Omental fat pad (tissue), 4 donors: ENCODE data around the gene SPIRE2. TPM values are rescaled to one million over a fixed set of nuclear protein-coding genes. Genes with fewer than 3 reads are reported as not detected.
"Not testable (repeated sequence)": the region's sequence is repeated elsewhere in the genome, so short reads cannot be mapped to it uniquely, and the experiment has no call there.

ENCODE experiments used
- ATAC-seq: fragments of 150-250 bp; one replicate; pipeline ENCODE4 v1.9.1; 2016; ENCODE audit warnings: mild to moderate bottlenecking, moderate library complexity; ENCODE audit not compliant: low FRiP score
- DNase-seq: peaks from one replicate; pipeline ENCODE4 v3.0.0-alpha.2; 2019; ENCODE audit warnings: low spot score
- total RNA-seq, 4 donors: library from RNA; depleted of rRNA; stranded (reverse); fragments of >200 nt; gene quantifications; one replicate each; pipeline ENCODE4 v1.1.0, GENCODE V29; 2016
- TF ChIP-seq, protein P1 (sequence below), 3 donors: fragments of 450-650 bp; IDR thresholded peaks; one replicate each; pipeline ENCODE4 v1.5.1; 2016 to 2017; ENCODE audit warnings: antibody characterized with exemption in 3 of 3, mild to moderate bottlenecking in 3 of 3, moderate library complexity in 2 of 3

The SPIRE2 gene
- total RNA-seq, 4 donors from 2014 or later: 2.4 to 4.8 (median 3.2) TPM

DNA sequence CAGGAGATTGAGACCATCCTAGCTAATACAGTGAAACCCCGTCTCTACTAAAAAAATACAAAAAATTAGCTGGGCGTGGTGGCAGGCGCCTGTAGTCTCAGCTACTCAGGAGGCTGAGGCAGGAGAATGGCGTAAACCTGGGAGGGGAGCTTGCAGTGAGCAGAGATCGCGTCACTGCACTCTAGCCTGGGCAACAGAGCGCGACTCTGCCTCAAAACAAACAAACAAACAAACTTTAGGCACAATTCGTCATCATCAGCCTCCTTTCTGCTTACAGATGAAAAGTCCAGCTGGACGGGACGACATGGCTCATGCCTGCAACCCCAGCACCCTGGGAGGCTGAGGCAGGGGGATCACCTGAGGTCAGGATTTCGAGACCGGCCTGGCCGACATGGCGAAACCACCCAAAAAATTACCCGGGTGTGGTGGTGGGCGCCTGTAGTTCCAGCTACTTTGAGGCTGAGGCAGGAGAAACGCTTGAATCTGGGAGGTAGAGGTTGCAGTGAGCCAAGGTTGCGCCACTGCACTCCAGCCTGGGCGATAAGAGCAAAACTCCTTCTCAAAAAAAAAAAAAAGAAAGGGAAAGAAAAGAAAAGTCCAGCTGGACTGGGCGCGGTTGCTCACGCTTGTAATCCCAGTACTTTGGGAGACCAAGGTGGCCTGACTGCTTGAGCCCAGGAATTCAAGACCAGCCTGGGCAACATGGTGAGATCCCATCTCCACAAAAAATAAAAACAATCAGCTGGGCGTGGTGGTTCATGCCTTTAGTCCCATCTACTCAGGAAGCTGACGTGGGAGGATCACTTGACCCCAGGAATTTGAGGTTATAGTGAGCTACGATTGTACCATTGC, 1.5 kb upstream of the SPIRE2 start:
- ATAC-seq (no peak), DNase-seq (no peak)
- TF ChIP-seq, protein P1, sequence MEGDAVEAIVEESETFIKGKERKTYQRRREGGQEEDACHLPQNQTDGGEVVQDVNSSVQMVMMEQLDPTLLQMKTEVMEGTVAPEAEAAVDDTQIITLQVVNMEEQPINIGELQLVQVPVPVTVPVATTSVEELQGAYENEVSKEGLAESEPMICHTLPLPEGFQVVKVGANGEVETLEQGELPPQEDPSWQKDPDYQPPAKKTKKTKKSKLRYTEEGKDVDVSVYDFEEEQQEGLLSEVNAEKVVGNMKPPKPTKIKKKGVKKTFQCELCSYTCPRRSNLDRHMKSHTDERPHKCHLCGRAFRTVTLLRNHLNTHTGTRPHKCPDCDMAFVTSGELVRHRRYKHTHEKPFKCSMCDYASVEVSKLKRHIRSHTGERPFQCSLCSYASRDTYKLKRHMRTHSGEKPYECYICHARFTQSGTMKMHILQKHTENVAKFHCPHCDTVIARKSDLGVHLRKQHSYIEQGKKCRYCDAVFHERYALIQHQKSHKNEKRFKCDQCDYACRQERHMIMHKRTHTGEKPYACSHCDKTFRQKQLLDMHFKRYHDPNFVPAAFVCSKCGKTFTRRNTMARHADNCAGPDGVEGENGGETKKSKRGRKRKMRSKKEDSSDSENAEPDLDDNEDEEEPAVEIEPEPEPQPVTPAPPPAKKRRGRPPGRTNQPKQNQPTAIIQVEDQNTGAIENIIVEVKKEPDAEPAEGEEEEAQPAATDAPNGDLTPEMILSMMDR (IDR thresholded peaks at IDR 0.05): no peak

DNA sequence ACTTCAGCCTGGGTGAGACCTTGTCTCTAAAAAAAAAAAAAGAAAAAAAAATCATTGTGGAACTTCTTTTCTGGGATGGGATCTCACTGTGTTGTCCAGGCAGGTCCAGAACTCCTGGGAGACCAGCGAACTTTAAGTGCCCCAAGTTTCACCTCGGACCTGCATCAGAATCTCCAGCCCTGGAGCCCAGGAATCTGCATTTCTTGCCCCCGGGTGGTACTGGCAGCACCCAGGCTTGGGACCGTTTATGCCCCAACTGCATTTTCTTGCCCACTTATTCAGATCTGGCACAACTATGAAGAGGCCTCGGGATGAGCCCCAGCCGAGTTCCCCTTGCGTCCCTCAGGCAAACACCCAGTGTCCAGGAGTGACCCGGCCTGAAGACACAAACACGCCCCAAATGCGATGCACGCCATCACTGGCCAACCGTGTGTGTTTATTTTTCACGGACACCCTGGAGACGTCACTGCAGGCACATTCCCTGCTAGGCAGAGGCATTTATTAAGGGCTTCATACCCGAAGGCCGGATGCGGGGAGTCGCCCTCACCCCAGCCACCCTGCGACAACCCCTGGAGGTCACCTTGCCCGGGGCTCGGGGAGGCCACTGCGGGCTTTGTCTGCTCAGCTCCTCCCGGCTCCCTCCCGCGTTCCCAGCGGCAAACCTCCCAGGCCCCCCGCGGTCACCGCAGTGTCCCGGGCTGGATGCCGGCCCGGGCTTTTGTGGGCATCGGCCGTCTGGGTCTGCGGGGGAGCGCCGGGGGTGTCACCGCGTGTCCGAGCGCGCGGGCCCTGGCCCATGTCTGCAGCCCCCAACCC, 684 bp upstream of the SPIRE2 start:
- TF ChIP-seq, protein P1 (IDR thresholded peaks at IDR 0.05): no peak
- ATAC-seq: peak; percentile 5
- DNase-seq: no peak

DNA sequence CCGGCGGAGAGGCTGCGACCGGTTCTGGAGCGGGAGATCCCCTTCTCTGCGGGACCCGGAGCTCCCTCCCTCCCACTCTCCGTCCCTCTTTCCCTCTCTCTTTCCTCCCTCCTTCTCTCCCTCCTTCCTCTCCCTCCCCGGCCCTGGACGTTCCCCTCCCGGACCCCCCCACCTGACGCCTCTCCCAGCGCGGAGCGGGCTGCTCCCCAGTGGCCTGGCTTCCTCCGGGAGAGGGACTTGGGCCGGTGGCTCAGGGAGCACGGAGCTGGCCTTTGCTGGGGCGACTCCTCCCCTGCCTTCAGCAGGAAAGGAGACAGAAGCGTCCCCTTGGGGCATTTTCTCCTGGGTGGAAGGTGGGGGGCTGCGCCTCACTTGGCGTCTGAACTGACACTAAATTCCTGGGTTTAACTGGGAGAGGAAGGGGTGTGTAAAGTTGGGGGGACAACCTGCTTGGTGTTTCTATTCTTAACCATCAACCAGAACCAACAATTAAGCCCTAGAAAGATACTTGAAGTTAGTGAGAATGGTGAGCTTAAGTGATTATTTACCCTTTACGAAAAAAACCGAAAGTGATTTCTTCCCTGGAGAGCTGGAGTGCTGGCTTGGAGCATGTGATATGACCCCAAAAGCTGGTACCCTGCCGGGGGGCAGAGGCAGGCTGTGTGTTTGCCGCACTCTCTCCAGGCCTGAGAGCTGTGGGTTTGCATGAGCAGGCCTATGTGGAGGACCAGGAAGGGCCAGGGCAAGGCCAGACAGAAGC, 775 bp downstream of the SPIRE2 start:
- TF ChIP-seq, protein P1 (IDR thresholded peaks at IDR 0.05): no peak
- DNase-seq (no peak), ATAC-seq (peak; percentile 15)

DNA sequence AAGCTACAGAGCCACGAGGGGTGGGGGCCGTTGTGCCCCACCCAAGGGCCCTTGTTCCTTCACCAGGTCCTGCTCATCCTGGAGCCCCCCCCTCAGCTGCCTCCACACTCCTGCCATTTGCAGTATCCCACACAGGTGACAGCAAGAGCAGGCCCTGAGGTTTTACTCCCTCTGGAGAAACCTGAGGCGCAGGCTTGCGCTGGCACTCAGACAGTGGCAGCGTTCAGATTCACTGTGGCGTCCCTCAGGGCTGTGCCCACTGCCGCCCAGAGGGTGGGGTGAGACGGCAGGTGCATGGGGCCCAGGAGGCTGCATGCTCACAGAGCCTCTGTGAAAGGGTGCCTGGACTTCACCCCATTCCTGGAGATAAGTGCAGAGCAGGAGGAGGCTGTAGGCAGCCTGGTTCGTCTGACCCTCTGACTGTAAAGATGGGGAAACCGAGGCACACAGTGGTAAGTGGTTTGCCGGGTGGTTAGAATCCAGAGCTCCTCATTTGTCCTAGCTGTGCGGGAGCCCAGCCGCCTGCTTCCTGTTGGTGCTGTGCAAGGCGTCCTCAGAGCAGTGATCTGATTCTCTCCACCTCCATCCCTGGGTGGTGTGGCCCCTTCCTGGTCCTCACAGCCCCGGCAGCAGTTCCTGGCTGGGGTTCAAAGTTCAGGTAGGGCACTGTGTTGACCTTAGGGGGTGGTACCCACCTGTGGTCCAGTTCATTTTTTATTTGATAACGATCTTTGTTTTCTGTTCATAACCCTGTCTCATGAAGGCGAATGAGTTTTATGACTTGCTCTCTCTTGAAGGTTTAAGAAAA, 1.6 kb downstream of the SPIRE2 start:
- DNase-seq (no peak), ATAC-seq (no peak)
- TF ChIP-seq, protein P1 (IDR thresholded peaks at IDR 0.05): no peak

DNA sequence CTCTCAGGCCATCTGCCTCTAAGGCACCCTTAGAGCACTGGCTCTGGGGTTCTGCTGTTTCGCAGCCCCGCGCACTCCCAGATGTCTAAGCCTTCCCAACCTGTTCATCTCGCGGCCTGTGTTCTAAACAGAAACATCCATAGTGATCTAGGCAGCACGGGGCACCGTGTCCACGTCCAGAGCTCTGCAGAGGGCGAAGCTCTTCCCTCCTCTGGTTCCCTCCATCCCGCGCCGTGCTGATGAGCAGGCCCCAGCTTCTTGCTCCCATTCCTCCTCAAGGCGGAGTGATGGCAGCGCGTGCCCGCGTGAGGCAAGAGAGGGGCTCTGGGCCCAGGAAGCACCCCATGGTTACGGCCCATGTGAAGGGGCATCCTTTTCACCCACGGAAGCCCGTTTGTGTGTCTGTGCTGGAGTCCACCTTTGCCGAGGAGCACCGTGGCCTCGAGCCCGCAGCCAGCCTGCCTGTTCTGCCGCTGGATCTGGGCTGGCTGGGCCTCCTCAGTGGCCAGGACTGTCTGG, 3.6 kb downstream of the SPIRE2 start:
- no peak for DNase-seq
- no peak for ATAC-seq
- TF ChIP-seq, protein P1 (IDR thresholded peaks at IDR 0.05): no peak

DNA sequence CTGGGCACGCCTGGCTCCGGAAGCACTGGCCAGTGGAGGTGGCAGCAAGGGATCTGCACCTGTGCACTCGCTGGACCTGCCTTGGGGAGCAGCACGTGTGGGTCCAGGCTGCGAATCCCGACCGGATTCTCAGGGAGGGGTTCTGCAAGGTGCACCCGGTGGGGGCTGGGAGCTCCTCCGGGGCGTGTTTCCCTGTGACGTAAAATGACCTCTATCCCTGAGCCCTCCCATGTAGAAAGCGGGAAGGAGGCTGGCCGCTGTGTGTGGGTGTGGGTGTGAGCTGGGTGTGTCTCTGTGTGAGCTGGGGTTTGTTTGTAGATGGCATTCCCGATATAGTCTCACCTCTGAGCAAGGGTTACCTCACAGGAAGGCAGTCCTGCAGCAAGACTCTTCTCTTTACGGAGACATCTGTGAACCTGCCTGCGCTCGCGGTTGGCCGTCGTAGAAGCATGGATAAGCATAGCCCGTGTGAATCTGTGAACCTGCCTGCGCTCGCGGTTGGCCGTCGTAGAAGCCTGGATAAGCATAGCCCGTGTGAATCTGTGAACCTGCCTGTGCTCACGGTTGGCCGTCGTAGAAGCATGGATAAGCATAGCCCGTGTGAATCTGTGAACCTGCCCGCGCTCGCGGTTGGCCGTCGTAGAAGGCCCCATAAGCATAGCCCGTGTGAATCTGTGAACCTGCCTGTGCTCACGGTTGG, 5.5 kb downstream of the SPIRE2 start:
- not testable (repeated sequence) for ATAC-seq, DNase-seq

DNA sequence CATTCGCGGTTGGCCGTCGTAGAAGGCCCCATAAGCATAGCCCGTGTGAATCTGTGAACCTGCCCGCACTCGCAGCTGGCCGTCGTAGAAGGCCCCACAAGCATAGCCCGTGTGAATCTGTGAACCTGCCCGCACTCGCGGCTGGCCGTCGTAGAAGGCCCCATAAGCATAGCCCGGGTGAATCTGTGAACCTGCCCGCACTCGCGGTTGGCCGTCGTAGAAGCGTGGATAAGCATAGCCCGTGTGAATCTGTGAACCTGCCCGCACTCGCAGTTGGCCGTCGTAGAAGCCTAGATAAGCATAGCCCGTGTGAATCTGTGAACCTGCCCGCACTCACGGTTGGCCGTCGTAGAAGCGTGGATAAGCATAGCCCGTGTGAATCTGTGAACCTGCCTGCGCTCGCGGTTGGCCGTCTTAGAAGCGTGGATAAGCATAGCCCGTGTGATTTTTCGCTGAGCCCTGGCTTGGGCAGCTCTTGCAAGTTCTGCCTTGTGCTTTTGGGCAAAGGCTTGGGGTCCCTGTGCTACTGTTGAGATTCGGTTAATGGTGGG, 6.6 kb downstream of the SPIRE2 start:
- DNase-seq, ATAC-seq: not testable (repeated sequence)

DNA sequence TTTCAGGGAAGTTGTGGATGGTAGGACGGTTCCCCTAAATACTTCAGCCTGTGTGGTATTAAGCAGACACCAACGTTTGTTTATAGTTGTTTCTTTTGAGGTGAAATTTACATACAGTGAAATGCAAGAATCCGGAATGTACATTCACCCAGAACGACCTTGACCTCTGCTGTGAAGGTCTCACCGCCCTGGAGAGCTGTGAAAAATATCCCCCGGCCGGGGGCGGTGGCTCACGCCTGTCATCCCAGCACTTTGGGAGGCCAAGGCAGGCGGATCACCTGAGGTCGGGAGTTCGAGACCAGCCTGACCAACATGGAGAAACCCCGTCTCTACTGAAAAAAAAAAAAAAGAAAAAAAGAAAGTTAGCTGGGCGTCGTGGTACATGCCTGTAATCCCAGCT, 8.2 kb downstream of the SPIRE2 start:
- ATAC-seq, DNase-seq: not testable (repeated sequence)
